HG03469 (cell line): ENCODE measurements around the gene MFSD6.

Experiments
- ATAC-seq: cut with Tn5 transposase; IDR thresholded peaks from one replicate; pipeline ENCODE4 v1.9.1; 2021; ENCODE audit warnings: mild to moderate bottlenecking, moderate library complexity, moderate number of reproducible peaks; ENCODE audit not compliant: unreplicated experiment

Gene MFSD6

DNA sequence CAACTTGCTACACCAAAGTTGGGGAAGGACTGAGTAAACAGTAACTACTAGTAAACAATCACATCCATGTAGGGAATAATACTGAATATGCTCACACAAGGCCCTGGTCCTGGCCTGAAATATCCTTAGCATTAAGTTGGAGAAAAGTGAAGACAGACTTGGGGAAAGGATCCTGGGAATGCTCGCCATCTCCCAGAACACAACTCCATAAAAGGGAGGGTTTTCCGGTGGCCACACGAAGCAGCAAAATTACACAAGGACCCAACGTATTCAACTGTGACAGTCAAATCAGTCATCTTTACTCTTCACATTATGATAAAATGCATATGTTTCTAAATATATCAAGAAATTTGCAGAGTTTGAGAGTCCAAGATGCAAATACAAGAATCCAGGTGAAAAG lies 119.1 kb downstream of the MFSD6 start:
- ATAC-seq, result no peak

- no peak for ATAC-seq
Measured at GRCh38 chr2:190527918-190528317, 119.8 kb downstream of the MFSD6 start.

- no peak for ATAC-seq
Measured at GRCh38 chr2:190528521-190529001, 120.4 kb downstream of the MFSD6 start.

DNA sequence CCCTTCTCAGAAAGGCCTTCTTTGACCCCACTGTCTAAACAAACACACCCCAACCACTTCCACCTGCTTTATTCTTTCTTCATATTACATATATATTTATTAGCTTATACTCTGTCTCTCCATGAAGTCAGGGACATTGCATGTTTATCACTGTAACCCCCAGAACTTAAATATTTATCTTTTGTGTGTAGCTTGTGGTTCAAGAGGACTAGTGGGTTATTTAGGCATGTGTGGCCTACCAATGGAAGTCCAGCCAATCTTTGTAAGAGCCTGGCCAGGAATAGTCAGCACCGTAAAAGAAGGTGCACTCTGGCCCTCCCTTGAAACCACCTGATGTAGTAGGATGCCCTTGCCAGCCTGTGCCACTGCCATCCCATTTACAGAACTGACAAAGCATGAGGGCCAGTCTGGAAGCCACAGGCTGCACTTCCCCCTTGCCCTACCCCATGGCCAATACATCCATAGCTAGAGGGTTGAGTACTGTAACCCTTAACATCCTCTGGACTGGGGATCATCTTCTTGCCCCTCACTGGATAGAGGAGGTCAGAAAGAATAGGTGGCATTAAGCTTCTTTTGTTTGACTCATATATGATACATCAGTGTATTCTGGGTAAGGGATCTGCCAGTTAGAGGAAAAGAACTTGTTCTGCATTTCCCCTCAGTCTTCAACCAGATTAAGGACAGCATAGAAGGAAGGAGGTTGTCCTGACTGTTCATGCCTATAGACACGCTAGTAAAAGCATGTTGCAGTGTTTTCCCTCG lies 121.5 kb downstream of the MFSD6 start:
- ATAC-seq, result no peak

DNA sequence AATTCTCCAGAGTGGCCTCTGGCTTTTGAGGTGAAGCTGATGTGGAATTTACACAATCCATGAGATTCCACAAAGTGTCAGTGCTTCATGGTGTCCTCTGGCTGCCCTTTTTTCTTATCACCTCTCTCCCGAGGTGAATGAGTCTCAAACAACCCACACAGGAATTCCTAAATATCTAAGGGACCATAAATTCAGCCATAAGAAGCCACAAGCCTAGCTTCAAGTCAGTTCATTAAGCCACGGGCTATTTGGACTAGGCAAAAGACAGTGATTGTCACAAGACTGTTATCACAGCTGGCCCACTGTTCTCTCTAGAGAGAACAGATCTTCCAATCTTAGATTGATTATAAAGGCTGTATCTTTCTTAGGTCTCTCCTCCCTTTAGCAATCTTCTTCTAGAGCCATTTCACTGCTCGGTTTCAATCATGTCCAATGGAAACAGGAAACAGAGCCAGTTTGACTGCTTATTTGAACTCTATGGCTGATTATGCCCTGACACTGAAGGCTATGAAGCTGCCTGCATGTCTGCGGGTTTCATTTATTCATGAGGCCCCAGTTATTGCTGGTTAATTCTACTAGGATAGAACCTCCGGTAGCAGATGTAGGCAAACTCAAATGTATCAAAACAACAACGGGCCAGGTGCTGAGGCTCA lies 122.2 kb downstream of the MFSD6 start:
- ATAC-seq, result no peak

- no peak for ATAC-seq
Measured at GRCh38 chr2:190532581-190532980, 124.4 kb downstream of the MFSD6 start.

GRCh38 chr2:190533175-190533967 lies 125.2 kb downstream of the MFSD6 start:
- no peak for ATAC-seq

DNA sequence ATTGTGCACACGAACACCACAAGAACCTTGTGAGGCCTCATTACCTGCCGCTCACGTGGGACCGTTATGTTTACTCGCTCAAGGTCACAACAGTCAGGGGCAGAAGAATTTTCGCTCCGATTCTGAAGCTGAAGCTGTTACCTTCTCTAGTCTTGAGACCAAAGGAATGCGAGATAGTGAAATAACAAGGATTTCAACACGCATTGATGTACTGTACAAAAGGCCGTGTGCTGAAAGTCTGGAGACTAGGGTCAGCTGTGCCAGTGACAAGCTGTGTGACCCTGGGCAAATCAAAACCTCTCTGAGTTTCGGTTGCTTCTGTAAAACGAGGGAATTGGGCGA lies 125.8 kb downstream of the MFSD6 start:
- ATAC-seq, result no peak

- ATAC-seq, result peak; percentile 40
Measured at GRCh38 chr2:190534310-190535120, 126.4 kb downstream of the MFSD6 start, which contains the start of gene NEMP2. NEMP2 (minus strand) TSS chr2:190534722; CDS start chr2:190534655, 67 bp downstream.

DNA sequence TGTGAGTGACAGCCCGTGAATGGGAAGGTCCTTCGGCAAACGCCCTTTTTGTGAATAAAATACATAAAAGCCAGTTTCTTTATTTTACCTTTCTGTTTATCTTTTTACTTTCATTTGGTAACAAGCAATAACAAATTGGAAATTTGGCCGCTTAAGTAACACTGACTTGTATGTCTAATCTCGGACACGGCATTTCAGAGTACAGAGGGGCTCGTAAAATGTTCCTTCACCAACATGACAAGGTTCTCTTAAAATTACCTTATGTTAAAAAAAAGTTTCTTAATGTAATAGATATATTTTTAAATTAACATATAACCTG lies 126.9 kb downstream of the MFSD6 start:
- ATAC-seq, result no peak

GRCh38 chr2:190535586-190535985 lies 127.4 kb downstream of the MFSD6 start:
- ATAC-seq, result no peak

DNA sequence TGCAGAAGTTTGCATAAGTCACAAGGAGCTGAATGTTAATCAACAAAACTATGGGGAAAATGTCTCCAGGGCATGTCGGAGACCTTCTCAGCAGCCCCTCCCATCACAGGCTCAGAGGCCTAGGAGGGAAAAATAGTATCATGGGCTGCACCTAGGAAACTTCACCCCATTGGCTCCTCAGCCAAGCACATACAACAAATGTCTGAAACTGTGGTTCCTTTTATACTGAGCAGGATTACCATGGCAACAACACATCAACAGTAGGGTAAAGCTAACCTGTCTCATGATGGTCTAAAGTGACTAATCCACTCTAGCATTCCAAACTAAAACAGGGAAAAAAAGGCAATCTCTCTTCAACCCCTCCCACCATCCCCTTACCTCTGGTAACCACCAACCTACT lies 129.6 kb downstream of the MFSD6 start:
- ATAC-seq, result no peak

- ATAC-seq, result no peak
Measured at GRCh38 chr2:190538201-190538600, 130.0 kb downstream of the MFSD6 start.

- ATAC-seq, result no peak
Measured at GRCh38 chr2:190540048-190540447, 131.9 kb downstream of the MFSD6 start.

GRCh38 chr2:190545093-190545492 lies 136.9 kb downstream of the MFSD6 start:
- no peak for ATAC-seq

- no peak for ATAC-seq
Measured at GRCh38 chr2:190545555-190546385, 137.6 kb downstream of the MFSD6 start.

GRCh38 chr2:190546734-190547133 lies 138.6 kb downstream of the MFSD6 start:
- ATAC-seq, result no peak

DNA sequence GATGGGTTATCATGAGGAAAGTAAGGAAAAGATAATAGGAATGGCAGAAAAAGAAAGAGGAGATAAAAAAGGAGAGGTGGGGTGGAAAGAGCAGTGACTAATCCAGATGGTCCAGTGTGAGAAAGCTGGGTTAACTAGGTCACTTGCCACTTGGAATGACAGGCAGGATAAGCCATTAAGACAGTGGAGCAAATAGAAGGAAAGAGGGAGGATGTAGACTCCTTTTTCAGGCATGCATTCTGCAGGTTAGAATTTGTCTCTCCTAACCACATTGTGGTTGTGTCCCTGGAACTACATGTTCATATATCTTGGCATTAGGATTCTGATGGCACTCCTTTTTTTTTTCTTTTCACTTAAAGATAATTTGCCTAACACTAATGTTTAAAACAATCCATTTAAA lies 139.7 kb downstream of the MFSD6 start:
- ATAC-seq, result no peak

GRCh38 chr2:190550137-190550536 lies 142.0 kb downstream of the MFSD6 start:
- ATAC-seq, result no peak
